GM06990 (cell line): Measurements from ENCODE around the gene ENTPD3.
"Not testable (repeated sequence)": the region's sequence is repeated elsewhere in the genome, so short reads cannot be mapped to it uniquely, and the experiment has no call there.

Source experiments
- DNase-seq: peaks from one replicate; pipeline ENCODE4 v3.0.0-alpha.2; 2011; ENCODE audit not compliant: insufficient read length; ENCODE audit errors: extremely low read depth
- H3K27me3 ChIP-seq: replicated peaks from 2 replicates; pipeline ENCODE4 v1.6.0; 2011; ENCODE audit warnings: low read length; ENCODE audit not compliant: control insufficient read depth, insufficient read depth
- H3K36me3 ChIP-seq: 2 replicates; pipeline ENCODE4 v1.5.1; 2011; ENCODE audit warnings: low read length; ENCODE audit not compliant: control insufficient read depth, insufficient read depth
- H3K4me3 ChIP-seq: replicated peaks from 2 replicates; pipeline ENCODE4 v1.5.1; 2011; ENCODE audit warnings: low read depth, mild to moderate bottlenecking, control low read depth, low read length
- CTCF ChIP-seq: IDR thresholded peaks from 2 replicates; pipeline ENCODE4 v1.5.1; 2011; ENCODE audit warnings: low read length, control low read depth, mild to moderate bottlenecking, inconsistent platforms; ENCODE audit not compliant: insufficient read depth, poor library complexity, severe bottlenecking

Gene ENTPD3

GRCh38 chr3:40455328-40455727 lies 68.3 kb downstream of the ENTPD3 start:
- TF ChIP-seq CTCF = no peak
- DNase-seq = no peak
- H3K36me3 ChIP-seq = no peaks in the 10 kb centered on the region; the same call in none of the 2 replicates
- H3K27me3 ChIP-seq = no peaks in the 10 kb centered on the region
- H3K4me3 ChIP-seq = no peak overlapping the region

GRCh38 chr3:40456279-40456939 lies 69.4 kb downstream of the ENTPD3 start:
- Histone ChIP-seq H3K27me3 (no peaks in the 10 kb centered on the region), H3K4me3 (peak overlapping the region; percentile 94), H3K36me3 (peaks cover 2% of the 10 kb centered on the region)
- no peak for TF ChIP-seq CTCF
- peak; percentile 13 for DNase-seq

- peak; percentile 91 for DNase-seq
- Histone ChIP-seq H3K27me3 (no peaks in the 10 kb centered on the region), H3K36me3 (peaks cover 2% of the 10 kb centered on the region), H3K4me3 (peak within 1 kb of the TSS; percentile 94)
- no peak for TF ChIP-seq CTCF
These were observed 70.2 kb downstream of the ENTPD3 start, which contains the start of gene RPL14 for GRCh38 chr3:40456940-40457823. Gene RPL14 (plus strand): TSS chr3:40457339. CDS start chr3:40457472, 133 bp downstream.

- TF ChIP-seq CTCF = no peak
- Histone ChIP-seq H3K4me3 (peak overlapping the region; percentile 94), H3K36me3 (peaks cover 6% of the 10 kb centered on the region)
These were observed 71.5 kb downstream of the ENTPD3 start for GRCh38 chr3:40458473-40458872.

GRCh38 chr3:40460481-40460880 lies 73.5 kb downstream of the ENTPD3 start:
- not testable (repeated sequence) for DNase-seq, H3K4me3 ChIP-seq, H3K27me3 ChIP-seq, H3K36me3 ChIP-seq

More at GRCh38 chr3:40458473-40458872, 71.5 kb downstream of the ENTPD3 start:
- no peaks in the 10 kb centered on the region for H3K27me3 ChIP-seq
- DNase-seq = no peak

GRCh38 chr3:40461161-40461560 lies 74.2 kb downstream of the ENTPD3 start:
- Histone ChIP-seq H3K36me3 (peaks cover 8% of the 10 kb centered on the region), H3K27me3 (no peaks in the 10 kb centered on the region), H3K4me3 (no peak overlapping the region)
- TF ChIP-seq CTCF = no peak
- no peak for DNase-seq

- DNase-seq, H3K27me3 ChIP-seq, H3K36me3 ChIP-seq, H3K4me3 ChIP-seq: not testable (repeated sequence)
These were observed 75.9 kb downstream of the ENTPD3 start for GRCh38 chr3:40462838-40463237.
